ENCODE results near the gene HOTAIR. TPM values are rescaled to one million over a fixed set of nuclear protein-coding genes. Genes with fewer than 3 reads are reported as not detected.

Gene HOTAIR
- total RNA-seq, 1 donor from 2014 or later = not detected

GRCh38 chr12:53970451-53970850 lies 4.3 kb downstream of the HOTAIR start:
- no peak for DNase-seq (ENCODE audit: low spot score, unreplicated experiment)
- Mint-ChIP-seq H3K4me3 (ENCODE audit: low read depth) (no peak overlapping the region), H3K27ac (no peak overlapping the region), H3K4me1 (ENCODE audit: low read depth) (no peaks in the 10 kb centered on the region), H3K36me3 (ENCODE audit: insufficient read depth) (no peaks in the 10 kb centered on the region), H3K9me3 (ENCODE audit: low read depth) (no peaks in the 10 kb centered on the region), H3K27me3 (peaks cover 93% of the 10 kb centered on the region)
- no peak for TF ChIP-seq CTCF (IDR thresholded peaks at IDR 0.05; ENCODE audit: unreplicated experiment)

GRCh38 chr12:53969588-53970259 lies 5.0 kb downstream of the HOTAIR start:
- Mint-ChIP-seq H3K27ac (no peak overlapping the region), H3K4me1 (ENCODE audit: low read depth) (no peaks in the 10 kb centered on the region), H3K27me3 (peaks cover 95% of the 10 kb centered on the region), H3K4me3 (ENCODE audit: low read depth) (no peak overlapping the region), H3K36me3 (ENCODE audit: insufficient read depth) (no peaks in the 10 kb centered on the region), H3K9me3 (ENCODE audit: low read depth) (no peaks in the 10 kb centered on the region)
- DNase-seq (ENCODE audit: low spot score, unreplicated experiment) = no peak
- TF ChIP-seq CTCF (IDR thresholded peaks at IDR 0.05; ENCODE audit: unreplicated experiment) = no peak

GRCh38 chr12:53968214-53969127 lies 6.3 kb downstream of the HOTAIR start:
- no peaks in the 10 kb centered on the region for H3K36me3 Mint-ChIP-seq (ENCODE audit: insufficient read depth)
- H3K27ac Mint-ChIP-seq = no peak overlapping the region
- no peaks in the 10 kb centered on the region for H3K4me1 Mint-ChIP-seq (ENCODE audit: low read depth)
- no peak overlapping the region for H3K4me3 Mint-ChIP-seq (ENCODE audit: low read depth)
- H3K9me3 Mint-ChIP-seq (ENCODE audit: low read depth) = no peaks in the 10 kb centered on the region
- DNase-seq (ENCODE audit: low spot score, unreplicated experiment) = no peak
- no peak for TF ChIP-seq CTCF (IDR thresholded peaks at IDR 0.05; ENCODE audit: unreplicated experiment)
- H3K27me3 Mint-ChIP-seq = peaks cover 100% of the 10 kb centered on the region

- Mint-ChIP-seq H3K27me3 (peaks cover 100% of the 10 kb centered on the region), H3K9me3 (ENCODE audit: low read depth) (no peaks in the 10 kb centered on the region), H3K27ac (no peak overlapping the region), H3K36me3 (ENCODE audit: insufficient read depth) (no peaks in the 10 kb centered on the region), H3K4me1 (ENCODE audit: low read depth) (no peaks in the 10 kb centered on the region), H3K4me3 (ENCODE audit: low read depth) (no peak overlapping the region)
- TF ChIP-seq CTCF (IDR thresholded peaks at IDR 0.05; ENCODE audit: unreplicated experiment) = no peak
- DNase-seq (ENCODE audit: low spot score, unreplicated experiment) = no peak
These were observed 7.3 kb downstream of the HOTAIR start for GRCh38 chr12:53967421-53967925.

GRCh38 chr12:53966385-53967133 lies 8.2 kb downstream of the HOTAIR start:
- no peak overlapping the region for H3K4me3 Mint-ChIP-seq (ENCODE audit: low read depth)
- H3K4me1 Mint-ChIP-seq (ENCODE audit: low read depth) = no peaks in the 10 kb centered on the region
- no peaks in the 10 kb centered on the region for H3K36me3 Mint-ChIP-seq (ENCODE audit: insufficient read depth)
- no peak for DNase-seq (ENCODE audit: low spot score, unreplicated experiment)
- no peaks in the 10 kb centered on the region for H3K9me3 Mint-ChIP-seq (ENCODE audit: low read depth)
- no peak for TF ChIP-seq CTCF (IDR thresholded peaks at IDR 0.05; ENCODE audit: unreplicated experiment)
- H3K27ac Mint-ChIP-seq = no peak overlapping the region
- peaks cover 99% of the 10 kb centered on the region for H3K27me3 Mint-ChIP-seq

Data from progenitor cell of endocrine pancreas (in vitro differentiated cells).